ENCODE results near the gene CFAP68. TPM values are rescaled to one million over a fixed set of nuclear protein-coding genes. Genes with fewer than 3 reads are reported as not detected.

Gene CFAP68
- total RNA-seq, 1 donor from 2014 or later, result 14.5 TPM

DNA sequence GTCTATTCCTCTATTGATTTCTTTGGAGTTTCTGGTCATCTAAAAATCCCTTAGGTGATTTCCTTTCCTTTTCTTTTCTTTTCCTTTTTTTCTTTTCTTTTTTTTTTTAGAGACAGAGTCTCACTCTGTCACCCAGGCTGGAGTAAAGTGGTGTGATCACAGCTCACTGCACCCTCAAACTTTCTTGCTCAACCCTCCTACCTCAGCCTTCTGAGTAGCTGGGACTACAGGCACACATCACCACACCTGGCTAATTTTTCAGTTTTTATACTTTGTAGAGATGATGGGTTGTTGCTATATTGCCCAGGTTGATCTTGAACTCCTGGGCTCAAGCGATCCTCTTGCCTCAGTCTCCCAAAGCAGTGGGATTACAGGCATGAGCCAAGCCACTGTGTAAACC, 37.4 kb downstream of the CFAP68 start:
- H3K27me3 ChIP-seq (ENCODE audit: control insufficient read depth, insufficient read depth, low read length), result no peaks in the 10 kb centered on the region
- TF ChIP-seq, protein P1, sequence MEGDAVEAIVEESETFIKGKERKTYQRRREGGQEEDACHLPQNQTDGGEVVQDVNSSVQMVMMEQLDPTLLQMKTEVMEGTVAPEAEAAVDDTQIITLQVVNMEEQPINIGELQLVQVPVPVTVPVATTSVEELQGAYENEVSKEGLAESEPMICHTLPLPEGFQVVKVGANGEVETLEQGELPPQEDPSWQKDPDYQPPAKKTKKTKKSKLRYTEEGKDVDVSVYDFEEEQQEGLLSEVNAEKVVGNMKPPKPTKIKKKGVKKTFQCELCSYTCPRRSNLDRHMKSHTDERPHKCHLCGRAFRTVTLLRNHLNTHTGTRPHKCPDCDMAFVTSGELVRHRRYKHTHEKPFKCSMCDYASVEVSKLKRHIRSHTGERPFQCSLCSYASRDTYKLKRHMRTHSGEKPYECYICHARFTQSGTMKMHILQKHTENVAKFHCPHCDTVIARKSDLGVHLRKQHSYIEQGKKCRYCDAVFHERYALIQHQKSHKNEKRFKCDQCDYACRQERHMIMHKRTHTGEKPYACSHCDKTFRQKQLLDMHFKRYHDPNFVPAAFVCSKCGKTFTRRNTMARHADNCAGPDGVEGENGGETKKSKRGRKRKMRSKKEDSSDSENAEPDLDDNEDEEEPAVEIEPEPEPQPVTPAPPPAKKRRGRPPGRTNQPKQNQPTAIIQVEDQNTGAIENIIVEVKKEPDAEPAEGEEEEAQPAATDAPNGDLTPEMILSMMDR (IDR thresholded peaks at IDR 0.05; ENCODE audit: insufficient read depth, low read length, severe bottlenecking), result no peak
- no peak for FAIRE-seq

DNA sequence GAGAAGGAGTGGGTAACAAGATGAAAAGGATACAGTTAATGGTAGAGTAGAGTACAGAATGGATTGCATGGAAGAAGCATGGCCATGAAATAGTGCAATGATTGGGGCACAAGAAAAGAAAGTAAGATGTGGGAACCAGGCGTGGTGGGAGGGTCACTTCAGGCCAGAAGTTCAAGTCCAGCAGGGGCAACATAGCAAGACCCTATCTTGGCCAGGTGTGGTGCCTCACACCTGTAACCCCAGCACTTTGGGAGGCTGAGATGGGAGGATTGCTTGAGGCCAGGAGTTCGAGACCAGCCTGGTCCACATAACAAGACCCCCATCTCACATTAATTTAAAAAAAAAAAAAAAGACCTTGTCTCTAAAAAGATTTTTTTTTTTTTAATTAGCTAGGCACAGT, 38.0 kb downstream of the CFAP68 start:
- FAIRE-seq, result no peak
- H3K4me3 ChIP-seq (ENCODE audit: low read depth, low read length), result no peak overlapping the region
- TF ChIP-seq, protein P1 (IDR thresholded peaks at IDR 0.05; ENCODE audit: insufficient read depth, low read length, severe bottlenecking), result no peak
- no peaks in the 10 kb centered on the region for H3K27me3 ChIP-seq (ENCODE audit: control insufficient read depth, insufficient read depth, low read length)
- DNase-seq (ENCODE audit: low read depth), result no peak
- no peaks in the 10 kb centered on the region for H3K36me3 ChIP-seq (ENCODE audit: control insufficient read depth, insufficient read depth, low read length)

More for the DNA sequence above, 37.4 kb downstream of the CFAP68 start:
- H3K4me3 ChIP-seq (ENCODE audit: low read depth, low read length), result no peak overlapping the region
- no peaks in the 10 kb centered on the region for H3K36me3 ChIP-seq (ENCODE audit: control insufficient read depth, insufficient read depth, low read length)
- DNase-seq (ENCODE audit: low read depth), result no peak

DNA sequence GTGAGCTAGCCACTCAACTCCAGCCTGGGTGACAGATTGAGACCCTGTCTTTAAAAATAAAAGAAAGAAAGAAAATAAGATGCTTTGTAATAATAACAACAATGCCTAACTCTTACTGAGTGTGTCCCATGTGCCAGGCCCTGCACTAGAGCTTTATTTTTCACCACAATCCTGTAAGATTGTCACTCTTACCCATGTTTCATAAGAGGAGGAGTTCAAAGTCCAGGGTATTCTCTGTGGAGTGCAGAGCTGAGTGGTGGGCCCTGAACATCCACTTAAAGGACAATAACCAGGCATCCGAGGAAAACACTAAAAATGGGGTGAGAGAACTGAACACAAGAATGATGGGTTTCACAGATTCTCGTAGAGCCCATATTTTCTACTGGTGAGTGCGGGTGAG, 38.4 kb downstream of the CFAP68 start:
- H3K27me3 ChIP-seq (ENCODE audit: control insufficient read depth, insufficient read depth, low read length), result no peaks in the 10 kb centered on the region
- no peak overlapping the region for H3K4me3 ChIP-seq (ENCODE audit: low read depth, low read length)
- FAIRE-seq (no peak), DNase-seq (ENCODE audit: low read depth) (no peak)
- H3K36me3 ChIP-seq (ENCODE audit: control insufficient read depth, insufficient read depth, low read length), result no peaks in the 10 kb centered on the region
- TF ChIP-seq, protein P1 (IDR thresholded peaks at IDR 0.05; ENCODE audit: insufficient read depth, low read length, severe bottlenecking), result no peak

DNA sequence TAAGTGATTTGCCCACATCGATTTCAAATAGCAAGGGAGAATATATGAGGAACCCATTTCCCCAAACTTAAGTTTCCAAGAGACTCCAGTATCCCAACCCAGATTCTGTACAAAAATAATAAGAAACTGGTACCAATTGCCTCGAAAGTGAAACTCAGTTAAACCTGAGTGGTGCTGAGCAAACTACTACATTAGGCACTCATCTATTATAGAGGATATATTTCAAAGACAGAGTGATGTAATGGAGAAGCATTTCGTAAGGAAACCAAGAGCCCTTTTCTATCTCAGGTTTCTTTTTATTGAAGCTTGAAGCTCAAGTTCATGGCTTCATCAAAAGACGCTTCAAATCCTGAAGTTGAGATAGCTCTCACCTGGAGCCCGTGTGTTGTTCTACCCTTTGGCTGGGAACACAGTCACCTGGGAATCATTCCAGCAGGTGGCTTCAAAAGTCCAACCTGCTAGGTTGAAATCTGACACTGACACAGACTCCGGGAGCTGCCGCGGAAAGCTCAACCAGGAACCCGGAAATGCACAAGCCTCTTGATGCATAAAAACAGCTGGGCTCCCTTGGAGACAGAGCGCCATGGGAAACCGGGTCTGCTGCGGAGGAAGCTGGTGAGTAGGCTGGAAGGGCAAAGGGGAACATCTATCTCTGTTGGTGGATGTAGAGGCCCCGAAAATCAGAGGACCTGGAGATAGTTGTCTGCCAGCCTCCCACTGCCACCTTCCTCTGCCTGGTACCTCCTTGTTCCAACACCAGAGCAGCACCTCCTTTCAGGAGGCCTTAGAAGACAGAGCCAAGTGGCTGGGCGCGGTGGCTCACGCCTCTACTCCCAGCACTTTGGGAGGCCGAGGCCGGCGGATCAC, 39.3 kb downstream of the CFAP68 start, which contains the start of gene C11orf52:
Gene C11orf52, plus strand, starts transcription at position 524 of the 867 bp plus-strand sequence. Its CDS starts 60 bp downstream, at position 584.
- DNase-seq (ENCODE audit: low read depth) (peak; percentile 79), FAIRE-seq (no peak)
- TF ChIP-seq, protein P1 (IDR thresholded peaks at IDR 0.05; ENCODE audit: insufficient read depth, low read length, severe bottlenecking), result peak; percentile 13
- H3K27me3 ChIP-seq (ENCODE audit: control insufficient read depth, insufficient read depth, low read length), result no peaks in the 10 kb centered on the region
- peak within 1 kb of the TSS; percentile 0 for H3K4me3 ChIP-seq (ENCODE audit: low read depth, low read length)
- H3K36me3 ChIP-seq (ENCODE audit: control insufficient read depth, insufficient read depth, low read length), result no peaks in the 10 kb centered on the region

DNA sequence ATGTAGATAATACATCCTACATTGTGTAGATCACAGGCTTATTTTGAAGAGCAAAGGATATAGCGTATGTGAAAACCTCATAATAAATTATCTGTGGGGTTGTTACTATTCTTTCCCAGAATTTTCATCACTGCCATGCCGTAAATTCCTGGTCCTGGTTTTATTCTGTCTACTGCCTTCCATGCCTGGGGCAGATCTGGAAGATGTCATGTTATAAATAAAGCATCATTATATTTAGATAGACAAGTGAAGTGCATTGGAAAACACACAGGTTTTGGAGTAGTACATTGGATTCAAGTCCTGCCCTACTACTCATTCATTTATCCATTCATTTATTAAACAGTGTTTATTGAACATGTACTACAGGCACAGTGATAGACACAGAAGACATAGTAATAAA, 41.6 kb downstream of the CFAP68 start:
- no peaks in the 10 kb centered on the region for H3K36me3 ChIP-seq (ENCODE audit: control insufficient read depth, insufficient read depth, low read length)
- TF ChIP-seq, protein P1 (IDR thresholded peaks at IDR 0.05; ENCODE audit: insufficient read depth, low read length, severe bottlenecking), result no peak
- H3K4me3 ChIP-seq (ENCODE audit: low read depth, low read length), result no peak overlapping the region
- FAIRE-seq (no peak), DNase-seq (ENCODE audit: low read depth) (no peak)
- H3K27me3 ChIP-seq (ENCODE audit: control insufficient read depth, insufficient read depth, low read length), result no peaks in the 10 kb centered on the region
